GM12878 (cell line): ENCODE measurements around the gene DNAH1. TPM values are rescaled to one million over a fixed set of nuclear protein-coding genes. Genes with fewer than 3 reads are reported as not detected.

ENCODE experiments used
- CEBPZ ChIP-seq: fragments of 150-350 bp; IDR thresholded peaks from 2 replicates; pipeline ENCODE4 v1.6.1; 2016; ENCODE audit warnings: low read depth, low read length
- CHD1 ChIP-seq: IDR thresholded peaks from 2 replicates; pipeline ENCODE4 v1.6.1; 2012; ENCODE audit warnings: low read depth, low read length, improper control_type of control experiment
- CHD2 ChIP-seq: IDR thresholded peaks from 2 replicates; pipeline ENCODE4 v1.6.1; 2011; ENCODE audit warnings: low read depth, low read length, improper control_type of control experiment, borderline replicate concordance
- CUX1 ChIP-seq: IDR thresholded peaks from 2 replicates; pipeline ENCODE4 v1.6.1; 2012; ENCODE audit warnings: improper control_type of control experiment, low read depth, low read length; ENCODE audit not compliant: insufficient replicate concordance
- FOXM1 ChIP-seq: IDR thresholded peaks from 2 replicates; pipeline ENCODE4 v1.6.1; 2012; ENCODE audit warnings: low read depth, mild to moderate bottlenecking, inconsistent platforms, low read length, moderate library complexity
- HDAC6 ChIP-seq: fragments of 200-600 bp; sonication (generic); IDR thresholded peaks from one replicate; pipeline ENCODE4 v1.8.0; 2017; ENCODE audit warnings: antibody characterized with exemption; ENCODE audit not compliant: unreplicated experiment
- IKZF2 ChIP-seq, 2 experiments: fragments of 450-650 bp; IDR thresholded peaks; 2 replicates each; pipeline ENCODE4 v1.6.1; 2017; ENCODE audit warnings: mild to moderate bottlenecking in 2 of 2, moderate library complexity in 2 of 2
- KAT2A ChIP-seq: conservative IDR thresholded peaks from 2 replicates; pipeline ENCODE4 v1.6.1; 2011; ENCODE audit warnings: low read depth, low read length; ENCODE audit not compliant: control insufficient read depth
- NFXL1 ChIP-seq: fragments of 450-650 bp; IDR thresholded peaks from 2 replicates; pipeline ENCODE4 v1.6.1; 2017; ENCODE audit warnings: antibody characterized with exemption, mild to moderate bottlenecking, borderline replicate concordance
- NFYB ChIP-seq: IDR thresholded peaks from 2 replicates; pipeline ENCODE4 v1.6.1; 2011; ENCODE audit warnings: low read depth, mild to moderate bottlenecking, low read length, improper control_type of control experiment, moderate library complexity; ENCODE audit not compliant: insufficient read depth
- NKRF ChIP-seq: fragments of 450-650 bp; conservative IDR thresholded peaks from 2 replicates; pipeline ENCODE4 v1.6.1; 2017; ENCODE audit warnings: mild to moderate bottlenecking, moderate library complexity
- POLR2A ChIP-seq: IDR thresholded peaks from 2 replicates; pipeline ENCODE4 v1.6.1; 2011; ENCODE audit warnings: low read depth, mild to moderate bottlenecking, low read length
- POLR2AphosphoS2 ChIP-seq: IDR thresholded peaks from 2 replicates; pipeline ENCODE4 v1.6.1; 2011; ENCODE audit warnings: low read depth, mild to moderate bottlenecking, low read length, improper control_type of control experiment, moderate library complexity
- POU2F2 ChIP-seq: IDR thresholded peaks from 3 replicates; pipeline ENCODE4 v1.6.1; 2011; ENCODE audit warnings: low read depth, mild to moderate bottlenecking, low read length, borderline replicate concordance
- RAD21 ChIP-seq: IDR thresholded peaks from 2 replicates; pipeline ENCODE4 v1.6.1; 2011; ENCODE audit warnings: mild to moderate bottlenecking, low read depth, low read length, moderate library complexity; ENCODE audit not compliant: insufficient read depth
- SP1 ChIP-seq: IDR thresholded peaks from one replicate; pipeline ENCODE4 v1.6.1; 2011; ENCODE audit warnings: low read depth, low read length
- ZNF274 ChIP-seq: IDR thresholded peaks from one replicate; pipeline ENCODE4 v1.8.0; 2011; ENCODE audit not compliant: insufficient read length, insufficient read depth
- polyA plus RNA-seq, 11 experiments: library from polyadenylated mRNA; depleted of rRNA in 4 of 11; unstranded in 6 of 11; stranded (reverse) in 5 of 11; fragments of >200 nt; fragmentation: Nextera tagmentation in 4 of 11; fragmentation: Illumina TruSeq in 1 of 11; extraction: Ambion mirVana in 4 of 11; extraction: Trizol in 1 of 11; gene quantifications; 1 replicate in 1 of 11; 2 replicates in 10 of 11; pipeline versions ENCODE4 v1.2.1 to v1.2.3, GENCODE V29; 2011 to 2016; ENCODE audit warnings: inconsistent platforms in 2 of 11, missing spikeins in 2 of 11, low read depth in 1 of 11
- total RNA-seq, 4 experiments: library from RNA; depleted of rRNA in 3 of 4; stranded (reverse); fragments of >200 nt in 3 of 4; fragmentation: Illumina TruSeq in 1 of 4; extraction: Trizol in 1 of 4; gene quantifications; 2 replicates each; pipeline versions ENCODE4 v1.2.1 to v1.2.3, GENCODE V29; 2013 to 2021

The DNAH1 gene
- total and polyA plus RNA-seq, 10 of the 15 experiments (the other 5 are each of a cell fraction or from before 2014, with no cell fraction given), result 0.31 to 5.8 (median 2.7) TPM

- TF ChIP-seq CEBPZ (no peak), CHD2 (no peak), ZNF274 (no peak), RAD21 (no peak), IKZF2 (IDR thresholded peaks at IDR 0.05) (no peak), CHD1 (no peak), KAT2A (no peak), NFXL1 (no peak), SP1 (no peak), FOXM1 (no peak), HDAC6 (no peak), POLR2A (peak; percentile 66), CUX1 (no peak), NKRF (peak; percentile 72; the same call in 1 of the 2 replicates), POU2F2 (no peak), POLR2AphosphoS2 (no peak), NFYB (no peak)
Observed at GRCh38 chr3:52277972-52278509, 38.1 kb upstream of the DNAH1 start (continued).
